Mucosa of stomach (tissue), 1 donor: Measurements from ENCODE around the gene CLGN.
"Not testable (repeated sequence)": the region's sequence is repeated elsewhere in the genome, so short reads cannot be mapped to it uniquely, and the experiment has no call there.

Source experiments
- H3K27me3 ChIP-seq: one replicate; pipeline ENCODE4 v1.7.0; 2013; ENCODE audit warnings: mild to moderate bottlenecking, low read length; ENCODE audit not compliant: control insufficient read depth, insufficient read depth
- H3K36me3 ChIP-seq: one replicate; pipeline ENCODE4 v1.7.0; 2013; ENCODE audit warnings: low read length; ENCODE audit not compliant: control insufficient read depth, insufficient read depth
- H3K4me1 ChIP-seq: one replicate; pipeline ENCODE4 v1.7.0; 2013; ENCODE audit warnings: mild to moderate bottlenecking, low read length; ENCODE audit not compliant: control insufficient read depth, insufficient read depth
- H3K4me3 ChIP-seq: one replicate; pipeline ENCODE4 v1.7.0; 2013; ENCODE audit warnings: low read length
- H3K9ac ChIP-seq: one replicate; pipeline ENCODE4 v1.7.0; 2013; ENCODE audit warnings: mild to moderate bottlenecking, low read length, moderate library complexity
- H3K9me3 ChIP-seq: one replicate; pipeline ENCODE4 v1.7.0; 2013; ENCODE audit warnings: mild to moderate bottlenecking, low read length, moderate library complexity; ENCODE audit not compliant: control insufficient read depth
- donor health status: Pancreatic carcinoma.

Gene CLGN

DNA sequence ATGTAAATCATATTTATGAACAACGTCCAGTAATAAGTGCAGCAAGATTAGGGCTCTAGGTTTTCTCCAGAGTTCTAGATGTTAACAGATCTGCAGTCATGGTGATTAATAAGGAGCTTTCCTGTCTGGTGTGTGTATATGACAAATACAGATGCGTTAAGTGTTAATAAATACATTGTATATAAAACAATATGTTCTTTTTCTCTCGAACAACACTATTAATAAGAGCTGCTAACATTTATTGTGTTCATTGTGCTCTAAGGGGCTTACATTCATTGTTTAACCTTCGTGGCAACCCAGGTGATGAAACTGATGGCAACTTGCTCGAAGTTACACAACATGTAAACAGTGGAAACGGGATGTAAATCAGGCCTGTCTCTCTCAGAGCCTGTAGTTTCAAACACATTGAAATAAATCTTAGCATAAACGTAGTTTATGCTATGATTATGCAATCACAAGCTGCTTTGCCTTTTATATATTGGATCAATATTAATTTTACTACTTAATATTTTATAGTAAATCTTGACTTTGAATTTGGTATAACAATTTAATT lies 547 bp upstream of the CLGN start:
- Histone ChIP-seq H3K9ac (no peak overlapping the region), H3K9me3 (no peaks in the 10 kb centered on the region), H3K4me1 (no peaks in the 10 kb centered on the region), H3K36me3 (no peaks in the 10 kb centered on the region), H3K27me3 (peaks cover 18% of the 10 kb centered on the region), H3K4me3 (peak overlapping the region; percentile 23)

- Histone ChIP-seq H3K9me3 (no peaks in the 10 kb centered on the region), H3K4me3 (no peak overlapping the region), H3K4me1 (no peaks in the 10 kb centered on the region), H3K36me3 (no peaks in the 10 kb centered on the region), H3K27me3 (peaks cover 18% of the 10 kb centered on the region), H3K9ac (peak overlapping the region; percentile 51)
Measured at GRCh38 chr4:140426610-140427105, 790 bp downstream of the CLGN start.

- H3K36me3 ChIP-seq = no peaks in the 10 kb centered on the region
- H3K4me3 ChIP-seq = no peak overlapping the region
- H3K4me1 ChIP-seq = no peaks in the 10 kb centered on the region
- peaks cover 18% of the 10 kb centered on the region for H3K27me3 ChIP-seq
- no peaks in the 10 kb centered on the region for H3K9me3 ChIP-seq
- no peak overlapping the region for H3K9ac ChIP-seq
Measured at GRCh38 chr4:140423106-140423505, 4.3 kb downstream of the CLGN start.

GRCh38 chr4:140413130-140413969 lies 14.1 kb downstream of the CLGN start:
- H3K9ac ChIP-seq, H3K9me3 ChIP-seq, H3K27me3 ChIP-seq, H3K4me3 ChIP-seq, H3K4me1 ChIP-seq, H3K36me3 ChIP-seq: not testable (repeated sequence)

DNA sequence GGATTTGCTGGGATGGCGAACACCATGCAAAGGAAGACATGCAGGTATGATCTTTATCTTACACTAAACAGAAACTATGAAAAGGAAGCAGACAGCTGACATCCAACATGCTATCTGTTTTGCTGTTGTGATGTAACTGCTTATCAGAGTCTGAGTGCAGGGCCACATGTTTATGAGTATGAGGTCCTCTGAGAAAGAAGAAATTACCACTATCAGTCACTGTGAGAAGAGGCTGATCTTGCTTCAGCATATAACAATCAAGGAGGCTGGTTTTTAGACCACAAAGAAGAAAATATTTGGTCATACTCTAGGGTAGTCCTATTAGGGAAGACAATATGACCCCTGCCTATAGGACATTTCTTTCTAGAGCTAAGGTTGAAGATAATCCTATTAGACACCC lies 18.5 kb downstream of the CLGN start:
- Histone ChIP-seq H3K27me3 (no peaks in the 10 kb centered on the region), H3K4me3 (no peak overlapping the region), H3K36me3 (no peaks in the 10 kb centered on the region), H3K9ac (no peak overlapping the region), H3K4me1 (no peaks in the 10 kb centered on the region), H3K9me3 (no peaks in the 10 kb centered on the region)

DNA sequence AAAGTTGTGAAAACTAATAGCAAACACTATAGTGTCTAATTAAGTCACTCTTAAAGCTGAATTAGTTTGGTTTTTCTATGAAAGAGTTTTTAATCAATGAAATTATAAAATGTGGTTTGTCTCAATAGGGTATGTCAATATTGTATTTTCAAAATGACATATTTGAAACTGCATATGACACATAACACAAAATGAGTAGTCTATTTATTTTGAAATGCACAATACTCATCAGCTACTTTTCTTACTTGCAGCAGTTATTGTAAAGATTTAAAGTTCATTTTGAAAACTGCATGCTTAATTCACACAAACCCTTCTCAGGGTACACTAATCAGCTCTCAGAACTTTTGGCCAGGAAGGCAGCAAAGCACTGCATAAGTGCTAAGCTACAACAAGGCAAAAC lies 21.2 kb downstream of the CLGN start:
- Histone ChIP-seq H3K36me3 (no peaks in the 10 kb centered on the region), H3K4me3 (no peak overlapping the region), H3K4me1 (no peaks in the 10 kb centered on the region), H3K9ac (no peak overlapping the region), H3K9me3 (no peaks in the 10 kb centered on the region), H3K27me3 (no peaks in the 10 kb centered on the region)

- no peaks in the 10 kb centered on the region for H3K36me3 ChIP-seq
- H3K9ac ChIP-seq = no peak overlapping the region
- no peaks in the 10 kb centered on the region for H3K27me3 ChIP-seq
- no peaks in the 10 kb centered on the region for H3K9me3 ChIP-seq
- H3K4me3 ChIP-seq = no peak overlapping the region
- H3K4me1 ChIP-seq = no peaks in the 10 kb centered on the region
Measured at GRCh38 chr4:140400111-140400510, 27.3 kb downstream of the CLGN start.

GRCh38 chr4:140395668-140396067 lies 31.8 kb downstream of the CLGN start:
- Histone ChIP-seq H3K4me1 (no peaks in the 10 kb centered on the region), H3K36me3 (no peaks in the 10 kb centered on the region), H3K9me3 (no peaks in the 10 kb centered on the region), H3K9ac (no peak overlapping the region), H3K27me3 (no peaks in the 10 kb centered on the region), H3K4me3 (no peak overlapping the region)

DNA sequence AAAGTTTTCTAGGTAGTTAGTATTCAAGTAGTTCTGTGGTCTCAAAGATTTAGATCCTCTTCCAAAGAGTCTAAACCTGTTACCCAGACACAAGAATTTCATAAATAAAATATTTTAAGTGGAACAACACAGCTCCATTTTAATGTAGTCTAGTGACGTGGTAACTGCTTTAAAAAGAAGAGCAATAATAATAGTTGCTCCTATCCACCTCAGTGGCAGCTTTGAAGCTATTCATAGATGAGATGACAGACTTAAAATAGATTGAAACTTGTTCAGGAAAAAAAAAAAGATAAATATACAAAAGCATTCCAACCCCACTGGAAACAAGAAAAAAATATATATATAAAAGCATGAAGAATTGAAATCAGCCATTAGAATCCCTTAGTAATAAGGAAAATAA lies 39.4 kb downstream of the CLGN start:
- Histone ChIP-seq H3K4me3 (no peak overlapping the region), H3K9me3 (no peaks in the 10 kb centered on the region), H3K36me3 (no peaks in the 10 kb centered on the region), H3K9ac (no peak overlapping the region), H3K4me1 (no peaks in the 10 kb centered on the region), H3K27me3 (no peaks in the 10 kb centered on the region)

DNA sequence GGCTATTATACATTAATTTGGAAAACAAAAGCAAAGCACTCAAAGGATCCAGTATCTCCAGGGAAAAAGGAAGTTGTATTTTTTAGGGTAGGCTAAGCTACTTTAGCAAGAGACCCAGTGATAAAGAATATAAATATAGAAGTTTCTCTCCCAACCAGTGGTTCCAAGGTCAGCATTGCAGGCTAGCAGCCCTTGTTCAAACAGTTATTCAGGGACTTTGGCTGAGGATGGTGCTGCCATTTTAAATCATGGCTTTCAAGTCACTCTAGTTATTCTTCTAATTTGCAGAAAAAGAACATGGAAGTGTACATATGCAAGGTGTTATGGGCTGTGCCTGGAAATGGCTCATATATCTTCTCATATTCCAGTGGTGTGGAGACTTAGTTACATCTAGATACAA lies 44.7 kb downstream of the CLGN start:
- Histone ChIP-seq H3K9me3 (no peaks in the 10 kb centered on the region), H3K9ac (no peak overlapping the region), H3K36me3 (no peaks in the 10 kb centered on the region), H3K4me1 (no peaks in the 10 kb centered on the region), H3K27me3 (no peaks in the 10 kb centered on the region), H3K4me3 (no peak overlapping the region)

DNA sequence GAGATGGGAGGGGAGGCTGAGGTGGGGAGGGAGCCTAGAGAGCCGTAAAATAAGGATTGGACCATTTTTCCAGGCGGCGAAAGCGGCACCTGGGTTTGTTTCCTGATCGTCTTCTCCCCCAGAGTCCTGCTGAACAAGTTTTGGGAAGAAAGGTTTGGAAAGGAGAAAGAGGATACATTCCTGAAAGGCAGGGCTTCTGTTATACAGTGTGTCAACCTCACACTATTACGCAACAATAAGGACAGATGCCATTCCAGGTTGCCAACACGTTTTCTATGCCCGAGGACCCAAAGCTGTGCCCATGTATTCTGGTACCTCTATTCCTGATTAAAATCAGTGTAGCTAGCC lies 53.3 kb downstream of the CLGN start:
- Histone ChIP-seq H3K9ac (peak overlapping the region; percentile 74), H3K4me1 (peaks cover 6% of the 10 kb centered on the region), H3K27me3 (no peaks in the 10 kb centered on the region), H3K9me3 (no peaks in the 10 kb centered on the region), H3K36me3 (no peaks in the 10 kb centered on the region), H3K4me3 (peak overlapping the region; percentile 29)

DNA sequence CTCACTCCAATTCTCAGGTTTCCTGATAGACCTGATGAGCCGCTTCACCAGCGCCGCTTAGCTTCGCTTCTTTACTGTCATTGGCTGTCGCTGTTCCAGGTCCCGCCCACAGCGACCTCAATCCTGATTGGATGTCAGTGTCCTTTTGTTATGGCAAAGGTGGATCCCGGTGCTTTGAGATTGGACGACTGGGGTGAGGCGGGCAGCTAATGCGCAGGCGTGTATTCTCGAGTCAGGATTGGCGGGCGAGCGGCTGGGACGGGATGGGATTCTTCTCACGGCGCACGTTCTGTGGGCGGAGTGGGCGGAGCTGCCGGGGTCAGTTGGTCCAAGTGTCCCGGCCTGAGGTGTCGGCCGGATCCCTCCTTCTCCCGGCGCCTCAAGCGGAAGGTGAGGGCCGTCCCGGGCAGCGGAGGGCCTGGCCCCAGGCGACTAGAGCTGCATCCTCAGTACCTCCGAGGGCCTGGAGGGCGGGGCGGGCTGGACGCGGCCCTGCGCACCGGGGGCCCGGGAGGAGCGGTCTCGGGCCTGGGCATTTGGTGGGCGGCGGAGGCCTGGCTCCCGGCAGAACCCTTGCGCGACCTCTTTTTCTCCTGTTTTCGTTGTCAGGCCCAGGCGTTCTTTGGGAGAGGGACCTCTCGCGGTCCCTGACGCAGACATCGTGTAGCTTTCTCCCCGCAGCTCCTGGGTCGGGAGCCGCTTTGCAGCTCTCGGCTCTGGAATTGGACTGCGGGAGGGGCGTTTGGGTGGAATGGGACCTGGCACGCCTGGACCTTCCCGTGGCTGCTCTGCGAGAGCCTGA lies 53.9 kb downstream of the CLGN start, which contains the start of gene SCOC:
Gene SCOC, plus strand, starts transcription at position 319 of the 802 bp plus-strand sequence. CDS start 5,525 bp downstream, outside the sequence.
- H3K9ac ChIP-seq = peak within 1 kb of the TSS; percentile 74
- no peaks in the 10 kb centered on the region for H3K27me3 ChIP-seq
- no peaks in the 10 kb centered on the region for H3K36me3 ChIP-seq
- H3K9me3 ChIP-seq = no peaks in the 10 kb centered on the region
- H3K4me1 ChIP-seq = peaks cover 6% of the 10 kb centered on the region
- H3K4me3 ChIP-seq = peak within 1 kb of the TSS; percentile 29
